Left hindlimb (tissue), 1 donor: ENCODE data around the gene RPL41.

ENCODE experiments used
- DNase-seq: peaks from one replicate; pipeline ENCODE4 v3.0.0-alpha.2; 2018

RPL41 gene

DNA sequence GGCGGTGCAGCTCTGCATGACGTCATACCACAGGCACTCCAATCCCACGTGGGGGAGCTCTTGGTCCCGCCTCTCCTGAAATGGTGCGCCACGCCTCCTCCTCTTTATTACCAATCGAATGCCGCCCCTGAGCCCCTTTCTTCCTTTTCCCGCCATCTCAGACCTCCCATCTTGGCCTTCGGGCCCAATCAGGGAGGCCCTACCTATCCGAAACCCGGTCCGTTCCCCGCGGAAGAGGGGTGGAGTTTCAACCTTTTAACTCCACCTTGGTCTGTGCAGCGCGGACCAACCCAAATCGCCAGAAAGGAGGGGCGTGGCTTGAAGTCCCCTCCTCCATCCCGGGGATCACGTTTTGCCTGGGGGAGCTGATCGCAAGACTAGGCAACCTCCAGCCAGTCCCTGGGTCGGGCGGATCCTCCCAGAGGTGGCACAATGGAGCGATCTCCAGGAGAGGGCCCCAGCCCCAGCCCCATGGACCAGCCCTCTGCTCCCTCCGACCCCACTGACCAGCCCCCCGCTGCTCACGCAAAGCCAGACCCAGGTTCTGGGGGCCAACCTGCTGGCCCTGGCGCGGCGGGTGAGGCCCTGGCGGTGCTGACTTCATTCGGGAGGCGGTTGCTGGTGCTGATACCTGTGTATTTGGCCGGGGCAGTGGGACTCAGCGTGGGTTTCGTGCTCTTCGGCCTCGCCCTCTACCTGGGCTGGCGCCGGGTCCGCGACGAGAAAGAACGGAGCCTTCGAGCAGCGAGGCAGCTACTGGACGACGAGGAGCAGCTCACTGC is 11.6 kb downstream of the RPL41 start, which contains the start of gene ESYT1:
Gene ESYT1 (plus strand): TSS at position 380 of the 782 bp plus-strand sequence. CDS start 53 bp downstream, at position 433.
- peak; percentile 99 for DNase-seq

DNA sequence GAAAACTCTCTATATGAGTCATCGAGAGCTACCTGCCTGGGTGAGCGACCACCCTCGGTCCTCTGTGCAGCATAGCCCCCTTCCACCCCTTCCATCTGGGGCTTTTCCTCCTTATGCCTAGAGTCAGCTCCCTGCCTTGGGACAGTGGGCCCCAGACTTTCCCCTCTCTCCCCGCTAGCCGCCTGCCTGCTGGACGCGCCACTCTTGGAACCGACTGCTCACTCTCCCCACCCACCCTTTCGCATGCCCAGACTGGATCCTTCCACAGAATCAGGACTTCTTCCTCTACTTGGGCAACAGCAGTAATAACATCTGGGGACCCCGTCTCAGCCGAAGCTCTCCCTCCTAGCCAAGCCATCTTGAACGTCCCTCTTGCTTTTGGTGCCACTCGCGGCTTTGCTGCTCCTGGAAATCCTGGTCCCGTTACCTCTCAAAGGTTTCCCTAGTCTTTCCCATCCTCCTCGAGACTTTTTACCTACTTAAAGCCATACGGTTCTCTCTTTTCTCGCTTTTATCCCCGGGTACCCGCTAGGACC is 12.3 kb downstream of the RPL41 start:
- DNase-seq: no peak

DNA sequence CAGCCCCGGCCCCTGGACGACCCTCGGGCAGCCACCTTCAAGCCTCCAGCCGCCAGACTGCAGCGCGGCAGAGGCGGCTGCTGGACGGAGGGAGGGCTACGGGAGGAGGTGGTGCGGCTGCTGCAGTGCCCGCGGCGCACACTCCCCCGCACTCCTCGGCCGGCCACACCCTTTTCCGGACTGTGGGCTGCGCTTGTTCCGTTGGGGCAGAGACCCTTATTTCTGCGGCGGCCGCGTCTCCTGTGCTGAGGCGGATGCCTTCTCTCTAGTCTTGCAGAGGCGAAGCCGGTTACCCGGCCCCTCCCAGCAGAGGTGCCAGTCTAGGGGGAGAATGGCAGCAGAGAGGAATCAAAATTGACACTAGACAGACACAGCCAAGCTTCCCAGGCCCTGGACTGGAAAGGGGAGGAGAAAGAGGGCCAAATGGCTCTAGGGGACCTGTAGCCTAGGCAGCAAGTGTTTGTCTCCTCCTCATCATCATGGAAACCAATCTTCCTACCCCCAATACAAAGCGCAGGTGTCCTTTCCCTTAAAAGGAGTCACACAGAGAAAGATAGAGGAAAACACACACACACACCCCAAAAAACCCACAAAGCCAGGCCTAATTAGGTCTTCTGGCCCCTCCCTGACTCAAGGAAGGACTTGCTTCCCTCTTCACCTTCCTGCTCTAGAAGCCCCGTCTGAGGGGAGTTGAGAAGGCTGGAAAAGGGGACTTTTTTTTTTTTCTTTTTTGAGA is 12.9 kb downstream of the RPL41 start:
- peak; percentile 73 for DNase-seq

DNA sequence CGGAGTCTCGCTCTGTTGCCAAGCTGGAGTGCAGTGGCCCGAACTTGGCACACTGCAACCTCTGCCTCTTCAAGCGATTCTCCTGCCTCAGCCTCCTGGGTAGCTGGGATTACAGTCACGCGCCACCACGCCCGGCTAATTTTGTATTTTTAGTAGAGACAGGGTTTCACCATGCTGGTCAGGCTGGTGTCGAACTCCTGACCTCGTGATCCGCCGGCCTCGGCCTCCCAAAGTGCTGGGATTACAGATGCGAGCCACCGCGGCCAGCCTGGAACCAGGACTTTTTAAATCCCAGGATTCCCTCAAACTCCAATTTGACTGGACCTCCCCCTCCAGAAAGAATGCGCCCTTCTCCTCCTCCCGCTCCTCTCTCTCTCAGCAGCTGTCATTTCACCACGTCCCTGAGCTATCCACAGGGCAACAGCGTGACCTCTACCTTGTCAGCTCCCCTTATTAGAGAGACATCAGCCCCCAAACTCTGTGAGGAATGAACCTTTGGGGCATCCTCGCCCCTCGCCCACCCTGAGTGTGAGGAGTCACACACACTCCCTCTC is 13.6 kb downstream of the RPL41 start:
- DNase-seq: no peak

DNA sequence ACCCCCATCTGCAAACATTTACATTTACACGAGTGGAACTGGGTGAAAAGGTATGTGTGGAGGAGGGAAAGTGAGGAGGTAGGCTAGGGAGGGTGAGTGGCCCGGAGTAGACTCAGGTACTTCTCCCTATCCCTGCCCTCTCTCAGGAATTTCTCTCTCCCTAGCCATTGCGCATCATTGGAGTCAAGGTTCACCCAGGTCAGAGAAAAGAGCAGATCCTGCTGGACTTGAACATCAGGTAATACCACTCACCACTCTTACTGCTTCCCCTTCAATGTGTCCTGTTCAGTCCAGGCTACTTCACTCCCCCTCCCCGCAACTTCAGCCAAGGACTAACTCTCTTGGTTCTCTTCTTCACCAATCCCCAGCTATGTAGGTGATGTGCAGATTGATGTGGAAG is 14.4 kb downstream of the RPL41 start:
- DNase-seq: no peak

DNA sequence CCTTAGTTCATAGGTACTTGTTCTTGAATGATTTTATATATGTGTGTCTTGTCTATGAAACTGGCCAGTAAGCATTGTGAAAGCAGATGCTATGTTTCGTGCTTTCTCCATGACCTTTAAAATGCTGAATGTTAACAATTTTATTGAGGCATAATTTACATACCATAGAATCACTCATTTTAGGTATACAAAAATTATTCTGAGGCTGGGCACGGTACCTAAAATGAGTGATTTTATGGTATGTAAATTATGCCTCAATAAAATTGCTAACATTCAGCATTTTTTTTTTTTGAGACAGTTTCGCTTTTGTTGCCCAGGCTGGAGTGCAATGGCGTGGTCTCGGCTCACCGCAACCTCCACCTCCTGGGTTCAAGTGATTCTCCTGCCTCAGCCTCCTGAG is 18.5 kb downstream of the RPL41 start:
- no peak for DNase-seq

DNA sequence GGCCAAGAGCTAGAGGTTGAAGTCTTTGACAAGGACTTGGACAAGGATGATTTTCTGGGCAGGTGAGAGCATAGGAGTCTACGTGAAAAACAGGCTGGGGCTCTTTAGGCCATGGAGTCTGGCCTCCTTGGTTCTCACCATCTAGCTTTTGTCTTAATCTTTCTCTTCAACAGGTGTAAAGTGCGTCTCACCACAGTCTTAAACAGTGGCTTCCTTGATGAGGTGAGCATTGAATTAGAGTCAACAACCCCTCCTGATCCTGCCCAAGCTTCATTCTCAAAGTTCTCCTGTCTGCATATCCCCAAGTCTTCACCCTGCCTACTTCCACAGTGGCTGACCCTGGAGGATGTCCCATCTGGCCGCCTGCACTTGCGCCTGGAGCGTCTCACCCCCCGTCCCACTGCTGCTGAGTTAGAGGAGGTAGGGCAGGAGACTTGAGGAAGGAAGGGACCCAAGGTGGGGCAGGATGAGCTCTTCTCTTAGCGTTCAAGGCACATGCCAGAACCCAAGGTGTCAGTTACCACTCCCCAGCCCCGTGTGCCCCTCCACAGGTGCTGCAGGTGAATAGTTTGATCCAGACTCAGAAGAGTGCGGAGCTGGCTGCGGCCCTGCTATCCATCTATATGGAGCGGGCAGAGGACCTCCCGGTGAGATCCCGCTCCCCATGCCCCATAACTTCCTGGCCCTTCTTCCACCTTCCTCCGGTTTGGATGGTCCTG is 21.6 kb downstream of the RPL41 start:
- no peak for DNase-seq

DNA sequence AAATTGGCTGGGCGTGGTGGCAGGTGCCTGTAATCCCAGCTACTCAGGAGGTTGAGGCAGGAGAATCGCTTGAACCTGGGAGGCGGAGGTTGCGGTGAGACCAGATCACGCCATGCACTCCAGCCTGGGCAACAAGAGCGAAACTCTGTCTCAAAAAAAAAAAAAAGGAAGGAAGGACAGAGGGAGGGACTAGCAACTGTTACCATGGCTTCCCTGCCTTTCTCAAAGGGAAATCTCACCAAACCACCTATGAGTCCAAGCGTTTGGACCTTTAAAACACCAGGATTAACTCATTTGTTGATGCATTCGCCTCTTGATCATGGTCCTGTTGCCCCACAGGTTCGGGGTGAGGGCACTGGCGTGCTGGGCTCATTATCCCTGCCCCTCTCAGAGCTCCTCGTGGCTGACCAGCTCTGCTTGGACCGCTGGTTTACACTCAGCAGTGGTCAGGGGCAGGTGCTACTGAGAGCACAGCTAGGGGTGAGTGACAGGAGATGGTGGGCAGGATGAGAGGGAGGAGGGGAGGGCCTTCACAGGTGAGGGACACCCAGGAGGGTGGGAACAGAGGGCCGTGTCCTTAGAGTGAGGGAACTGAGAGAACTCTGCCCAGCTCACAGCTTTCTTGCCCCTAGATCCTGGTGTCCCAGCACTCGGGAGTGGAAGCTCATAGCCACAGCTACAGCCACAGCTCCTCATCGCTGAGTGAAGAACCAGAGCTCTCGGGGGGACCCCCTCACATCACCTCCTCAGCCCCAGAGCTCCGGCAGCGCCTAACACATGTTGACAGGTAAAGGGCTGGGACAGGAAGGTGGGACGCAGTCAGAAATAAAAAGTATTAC is 25.7 kb downstream of the RPL41 start:
- DNase-seq: no peak

DNA sequence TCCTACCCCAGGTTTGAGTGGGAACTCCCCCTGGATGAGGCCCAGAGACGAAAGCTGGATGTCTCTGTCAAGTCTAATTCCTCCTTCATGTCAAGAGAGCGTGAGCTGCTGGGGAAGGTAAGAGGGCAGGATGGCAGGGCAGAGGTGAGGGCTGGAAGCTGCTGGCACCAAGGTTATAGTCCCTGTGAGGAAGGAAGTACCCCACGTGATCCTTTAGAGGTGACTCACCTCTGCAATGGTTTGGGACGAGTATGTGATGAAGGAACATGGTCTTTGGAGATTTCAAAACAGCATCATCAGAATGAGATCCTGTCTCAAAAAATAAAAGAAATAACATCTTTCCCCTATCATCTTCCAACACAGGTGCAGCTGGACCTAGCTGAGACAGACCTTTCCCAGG is 26.8 kb downstream of the RPL41 start:
- DNase-seq: no peak

DNA sequence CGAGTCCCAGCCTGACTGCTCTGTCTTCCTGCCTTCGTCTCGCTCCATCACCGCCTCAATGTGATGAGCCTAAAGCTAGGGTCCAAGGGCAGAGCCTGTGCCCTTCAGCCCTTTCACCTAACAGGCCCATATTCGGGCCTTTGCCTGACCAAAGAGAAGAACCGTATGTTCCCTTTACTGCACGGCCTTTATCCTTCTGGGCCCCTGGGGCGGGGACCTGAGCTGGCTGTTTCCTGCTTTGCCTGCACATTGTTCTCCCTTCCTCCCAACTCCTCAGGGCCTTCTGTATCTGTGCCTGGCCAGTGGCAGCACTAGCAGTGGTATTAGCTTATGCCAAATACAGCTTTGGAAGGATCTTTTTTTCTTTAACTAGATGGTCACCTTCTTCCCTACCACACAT is 27.4 kb downstream of the RPL41 start:
- no peak for DNase-seq

DNA sequence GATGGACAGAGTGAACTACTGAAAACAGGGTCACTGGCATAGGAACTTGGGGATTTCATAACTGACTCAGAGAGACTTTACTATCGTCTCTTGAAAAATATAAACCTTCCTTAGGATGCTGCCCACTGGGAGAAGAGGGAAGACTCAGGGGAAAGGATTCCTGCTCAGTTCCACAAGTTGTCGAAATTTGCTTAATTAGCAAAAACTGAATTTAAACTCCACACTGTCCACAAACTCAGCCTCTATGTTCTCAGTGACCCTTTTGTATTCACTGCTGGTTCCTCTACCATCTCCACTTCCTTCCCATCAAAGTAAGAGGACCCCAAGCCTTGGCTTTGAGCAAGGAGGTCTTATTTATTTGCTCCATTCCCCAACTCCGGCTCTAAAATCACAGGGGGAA is 28.8 kb downstream of the RPL41 start:
- DNase-seq: no peak

DNA sequence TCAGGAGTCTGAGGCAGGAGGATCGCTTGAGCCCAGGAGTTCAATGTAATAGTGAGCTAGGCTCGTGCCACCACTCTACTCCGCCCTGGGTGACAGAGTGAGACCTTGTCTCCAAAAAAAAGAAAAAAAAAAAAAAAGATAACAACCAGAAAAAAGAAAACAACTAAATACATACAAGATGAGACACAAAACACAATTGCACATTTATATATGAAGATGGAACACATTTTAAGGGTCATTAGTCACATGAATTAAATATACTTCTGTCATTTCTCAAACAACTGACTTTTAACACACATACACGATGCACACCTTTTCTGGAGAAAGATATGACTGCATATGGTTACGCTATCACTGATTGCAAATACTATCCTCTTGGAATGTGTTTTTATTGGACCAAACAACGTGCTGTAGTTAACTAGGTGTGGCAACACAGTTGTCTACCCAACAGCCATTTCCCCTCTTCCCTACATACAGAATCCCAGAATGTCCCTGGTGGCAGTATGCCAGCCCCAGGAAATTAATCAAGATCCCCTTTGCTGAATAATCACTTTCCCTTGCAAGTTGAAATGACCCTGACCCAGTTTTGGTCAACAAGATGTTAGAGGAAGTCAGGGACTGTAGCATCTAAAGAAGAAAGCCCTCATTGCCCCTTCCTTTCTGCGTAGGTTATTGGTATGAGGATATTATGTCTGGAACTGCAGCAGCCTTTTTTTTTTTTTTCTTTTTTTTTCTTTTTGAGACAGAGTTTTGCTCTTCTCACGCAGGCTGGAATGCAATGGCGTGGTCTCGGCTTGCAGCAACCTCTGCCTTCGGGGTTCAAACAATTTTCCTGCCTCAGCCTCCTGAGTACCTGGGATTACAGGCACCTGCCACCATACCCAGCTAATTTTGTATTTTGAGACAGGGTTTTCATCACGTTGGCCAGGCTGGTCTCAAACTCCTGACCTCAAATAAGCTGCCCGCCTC is 30.3 kb downstream of the RPL41 start:
- DNase-seq: no peak

DNA sequence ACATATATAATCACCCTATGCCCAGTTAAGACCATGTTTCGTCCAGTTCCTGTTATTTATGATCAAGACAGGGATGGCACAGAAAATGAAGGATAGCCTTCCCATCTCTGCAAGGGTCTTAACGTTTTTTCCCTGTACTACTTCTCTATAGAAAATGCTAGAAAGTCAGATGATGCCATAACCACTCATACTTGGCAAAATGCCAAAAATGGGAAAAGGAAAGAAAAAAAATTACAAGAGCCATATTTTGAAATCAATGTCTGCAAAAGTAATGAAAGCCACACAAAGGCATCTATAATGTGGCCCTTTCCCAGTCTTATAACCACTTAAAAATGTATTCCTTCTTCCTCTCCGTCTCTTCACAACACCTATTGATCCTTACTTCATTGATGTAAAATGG is 34.1 kb downstream of the RPL41 start:
- no peak for DNase-seq

DNA sequence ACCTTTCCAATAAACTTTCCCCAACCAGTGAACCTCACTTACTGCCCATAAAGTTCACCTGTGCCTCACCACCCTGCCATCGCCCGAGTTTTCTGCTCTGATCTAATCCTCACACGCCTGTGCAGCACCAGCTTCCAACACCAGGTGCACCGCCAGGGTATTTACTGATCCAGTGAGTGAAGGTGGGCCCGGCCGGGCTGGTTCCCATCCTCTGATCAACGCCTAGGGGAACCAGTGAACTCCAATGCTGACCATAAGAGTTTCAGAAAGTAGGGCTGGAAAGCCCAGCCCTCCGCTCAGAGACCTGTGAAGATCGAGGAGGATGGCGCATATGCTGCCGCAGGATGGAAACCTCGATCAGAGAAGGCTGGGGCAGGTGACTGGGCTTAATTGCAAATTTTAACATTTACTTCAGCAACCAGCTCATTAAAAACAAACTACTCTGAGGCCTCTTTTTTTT is 35.3 kb downstream of the RPL41 start:
- DNase-seq: no peak

DNA sequence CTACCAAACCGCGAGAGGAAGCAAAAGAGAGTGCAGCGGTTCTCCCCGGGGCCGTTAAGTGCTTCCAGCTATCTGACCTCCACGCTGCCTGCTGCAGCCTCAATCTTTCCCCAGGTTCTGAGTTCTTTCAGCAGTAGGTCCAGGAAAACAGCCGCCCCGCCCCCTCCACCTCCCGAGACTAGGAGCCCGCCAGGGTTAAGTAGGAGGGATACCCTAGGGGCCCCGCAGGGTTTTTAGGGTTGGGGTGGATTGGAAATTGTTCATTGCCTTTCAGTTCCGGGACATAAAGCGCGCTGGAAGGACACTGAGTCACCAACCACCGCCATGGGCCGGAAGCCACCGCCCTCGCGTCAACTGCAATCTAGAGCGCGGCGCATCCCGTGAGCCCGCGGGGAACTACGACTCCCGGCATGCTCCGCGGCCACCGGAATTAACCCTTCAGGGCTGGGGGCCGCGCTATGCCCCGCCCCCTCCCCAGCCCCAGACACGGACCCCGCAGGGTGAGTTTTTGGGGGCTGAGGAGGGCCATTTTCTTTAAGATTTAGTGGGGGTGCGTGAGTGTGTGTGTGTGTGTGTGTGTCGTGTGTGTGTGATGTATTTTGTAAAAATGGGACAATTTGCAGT is 35.8 kb downstream of the RPL41 start, which contains the start of gene MYL6B:
Gene MYL6B (plus strand): TSS at position 456 of the 624 bp plus-strand sequence. CDS start 1,332 bp downstream, outside the sequence.
- peak; percentile 93 for DNase-seq

DNA sequence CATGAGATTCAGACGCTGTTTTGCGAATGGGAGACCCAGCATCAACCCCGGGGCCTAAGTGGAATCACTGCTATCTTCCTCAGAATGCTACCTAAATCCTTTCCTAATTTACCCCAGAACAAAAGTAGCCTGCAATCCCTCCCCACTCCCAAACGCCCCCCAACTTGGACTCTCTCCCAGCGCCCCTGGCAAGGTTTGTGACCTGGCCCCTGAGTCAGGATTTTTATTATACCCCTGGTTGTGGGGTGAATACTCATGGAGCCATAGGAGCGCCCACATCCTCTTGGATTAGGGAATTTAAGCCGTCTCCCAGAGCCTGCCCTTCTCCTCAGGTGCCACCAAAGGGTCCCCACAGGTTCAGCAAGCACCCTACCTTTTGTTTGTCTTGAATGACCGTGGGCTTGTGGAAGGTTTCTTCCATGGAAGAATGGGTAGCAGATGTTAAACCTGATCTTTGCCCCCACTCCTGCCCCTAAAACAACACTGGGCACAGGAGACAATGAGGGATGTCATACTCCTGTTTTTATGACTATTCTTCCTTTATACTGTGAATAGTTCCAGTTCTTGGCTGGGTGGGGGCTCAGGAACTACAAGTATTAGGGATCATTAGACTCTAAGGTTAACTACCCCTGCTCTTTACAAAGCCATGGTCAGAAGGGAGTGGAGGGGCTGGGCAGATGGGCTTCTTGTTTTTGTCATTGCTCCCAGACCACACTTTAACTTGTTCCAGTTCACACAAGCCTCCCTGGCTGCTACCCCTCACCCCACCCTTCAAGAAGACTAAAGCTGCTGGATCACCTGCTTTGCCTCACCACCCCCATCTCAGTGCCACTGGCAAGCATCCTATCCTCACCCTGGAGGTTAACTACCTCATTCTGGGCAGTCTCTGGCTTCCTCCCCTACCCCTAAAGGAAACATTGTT is 36.6 kb downstream of the RPL41 start:
- no peak for DNase-seq

DNA sequence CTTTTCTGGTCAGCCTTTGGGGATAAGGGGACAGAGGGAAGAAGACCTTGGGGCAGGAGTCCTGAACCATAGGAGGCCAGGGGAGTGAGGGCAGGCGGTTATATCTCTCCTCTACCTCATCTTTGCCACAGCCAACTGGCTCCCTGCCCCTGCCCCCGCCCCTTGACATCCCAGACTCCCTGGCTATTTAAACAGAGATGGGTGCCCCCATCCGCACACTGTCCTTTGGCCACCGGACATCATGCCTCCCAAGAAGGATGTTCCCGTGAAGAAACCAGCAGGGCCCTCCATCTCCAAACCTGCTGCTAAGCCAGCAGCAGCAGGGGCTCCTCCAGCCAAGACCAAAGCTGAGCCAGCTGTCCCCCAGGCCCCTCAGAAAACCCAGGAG is 37.2 kb downstream of the RPL41 start:
- no peak for DNase-seq

DNA sequence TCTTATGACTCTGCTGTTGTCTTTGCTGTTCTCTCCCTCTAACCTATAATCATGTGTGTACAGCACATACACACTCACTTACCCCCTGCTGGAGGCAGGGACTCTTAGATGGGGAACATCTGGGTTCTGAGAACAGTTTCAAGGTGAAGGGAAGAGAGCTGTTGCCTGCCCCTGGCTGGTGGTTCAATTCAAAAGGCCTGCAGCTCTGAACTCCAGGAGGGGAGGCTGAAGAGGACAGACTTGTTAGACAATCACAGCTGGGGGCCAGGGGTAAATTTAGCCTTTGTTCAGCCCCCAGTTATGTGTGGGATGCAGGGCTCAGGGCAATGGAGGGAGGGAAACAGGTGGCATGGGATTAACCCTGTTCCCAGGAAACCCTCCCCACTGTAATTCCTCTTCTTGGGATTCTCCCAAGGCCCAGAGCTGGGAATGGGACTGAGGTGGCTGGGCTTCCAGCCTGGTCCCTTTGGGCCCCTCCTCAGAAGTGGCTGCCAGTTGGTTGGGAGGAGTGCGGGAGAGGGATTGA is 37.9 kb downstream of the RPL41 start:
- no peak for DNase-seq

DNA sequence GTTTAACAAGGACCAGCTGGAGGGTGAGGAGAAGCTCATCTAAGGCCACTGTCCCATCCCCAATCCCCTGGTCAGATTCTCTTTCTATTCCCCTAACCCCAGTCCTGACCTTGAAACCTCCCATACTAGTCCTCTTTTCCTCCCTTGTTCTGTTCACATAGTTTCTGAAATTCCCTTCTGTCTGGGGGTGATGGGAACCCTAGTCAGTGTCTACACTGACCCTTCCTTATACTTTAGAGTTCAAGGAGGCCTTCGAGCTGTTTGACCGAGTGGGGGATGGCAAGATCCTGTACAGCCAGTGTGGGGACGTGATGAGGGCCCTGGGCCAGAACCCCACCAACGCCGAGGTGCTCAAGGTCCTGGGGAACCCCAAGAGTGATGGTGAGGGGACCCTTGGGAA is 38.4 kb downstream of the RPL41 start:
- no peak for DNase-seq
